ENCODE results near the gene MACROD2. TPM values are rescaled to one million over a fixed set of nuclear protein-coding genes. Genes with fewer than 3 reads are reported as not detected.

MACROD2 gene
- total RNA-seq, 1 experiment from 2014 or later: 1.6 TPM

GRCh38 chr20:15767586-15767985, 1772.3 kb downstream of the MACROD2 start:
- no peak overlapping the region for H2AK5ac ChIP-seq (ENCODE audit: insufficient read length, low read length)
- H3K79me1 ChIP-seq (ENCODE audit: insufficient read depth, low read depth, low read length, poor library complexity, severe bottlenecking): no peaks in the 10 kb centered on the region
- H3K56ac ChIP-seq (ENCODE audit: insufficient read length, low read depth, low read length): no peak overlapping the region
- Mint-ChIP-seq H3K4me1 (peaks cover 11 to 17% of the 10 kb centered on the region in 2 experiments), H3K9me3 (no peaks in the 10 kb centered on the region), H3K36me3 (ENCODE audit: insufficient read depth in 1 of 3, low read depth in 3 of 3) (no peaks in the 10 kb centered on the region), H3K27me3 (ENCODE audit: low read depth) (no peaks in the 10 kb centered on the region; the same call in 1 of the 2 replicates), H3K27ac (no peak overlapping the region; a peak in 1 of 7 replicates), H3K4me3 (no peak overlapping the region)
- no peak overlapping the region for H3K9ac ChIP-seq (ENCODE audit: extremely low read depth, insufficient read length, low read length)
- no peaks in the 10 kb centered on the region for H3K23me2 ChIP-seq (ENCODE audit: insufficient read length, low read depth, low read length, poor library complexity, severe bottlenecking)
- H3K27ac ChIP-seq (ENCODE audit: insufficient read length, low read depth, low read length): no peak overlapping the region
- no peak overlapping the region for H3K4me2 ChIP-seq (ENCODE audit: insufficient read depth, insufficient read length, low read length)
- no peak overlapping the region for H4K5ac ChIP-seq (ENCODE audit: insufficient read length, low read depth, low read length)
- H2AFZ ChIP-seq (ENCODE audit: low read length): no peak overlapping the region
- H2BK120ac ChIP-seq (ENCODE audit: low read depth, low read length, poor library complexity, severe bottlenecking): no peak overlapping the region
- no peaks in the 10 kb centered on the region for H3K79me2 ChIP-seq (ENCODE audit: insufficient read depth, low read length)
- H3K14ac ChIP-seq (ENCODE audit: insufficient read depth, low read length): no peak overlapping the region
- H3K23ac ChIP-seq (ENCODE audit: insufficient read length, low read depth, low read length): no peak overlapping the region
- H3K4ac ChIP-seq (ENCODE audit: low read depth, low read length): no peak overlapping the region
- H3K27me3 ChIP-seq (ENCODE audit: insufficient read depth, low read length): no peaks in the 10 kb centered on the region
- H2BK20ac ChIP-seq (ENCODE audit: low read depth, low read length, poor library complexity, severe bottlenecking): no peak overlapping the region
- no peak for TF ChIP-seq CTCF (conservative IDR thresholded peaks at IDR 0.05)
- no peak overlapping the region for H2BK5ac ChIP-seq (ENCODE audit: insufficient read length, low read length)
- no CpG with 5 or more reads among the region's 1 CpG for WGBS (ENCODE audit: extremely low coverage, insufficient read length, low lambda C conversion rate)
- no peak overlapping the region for H3K18ac ChIP-seq (ENCODE audit: insufficient read length, low read depth, low read length)
- no peaks in the 10 kb centered on the region for H3K4me1 ChIP-seq (ENCODE audit: insufficient read depth, low read length)
- no peak overlapping the region for H4K8ac ChIP-seq (replicated peaks; ENCODE audit: insufficient read length, low read depth, low read length)
- H2BK12ac ChIP-seq (ENCODE audit: insufficient read length, low read depth, low read length): no peak overlapping the region
- H3K9me3 ChIP-seq (ENCODE audit: control insufficient read depth, low read depth, low read length): no peaks in the 10 kb centered on the region
- H2BK15ac ChIP-seq (ENCODE audit: low read depth, low read length): no peak overlapping the region
- no peaks in the 10 kb centered on the region for H4K20me1 ChIP-seq (ENCODE audit: control insufficient read depth, insufficient read depth, insufficient read length)
- DNase-seq: no peak
- H4K91ac ChIP-seq (ENCODE audit: insufficient read length, low read depth, low read length): no peak overlapping the region
- no peak overlapping the region for H3T11ph ChIP-seq (ENCODE audit: low read length)

Data from H9 (cell line).